Superior temporal gyrus (tissue), 1 donor: ENCODE results near the gene EFL1.

Experiments used
- DNase-seq: peaks from one replicate; pipeline ENCODE4 v3.0.0-alpha.2; 2016; ENCODE audit errors: extremely low spot score

The EFL1 gene

DNA sequence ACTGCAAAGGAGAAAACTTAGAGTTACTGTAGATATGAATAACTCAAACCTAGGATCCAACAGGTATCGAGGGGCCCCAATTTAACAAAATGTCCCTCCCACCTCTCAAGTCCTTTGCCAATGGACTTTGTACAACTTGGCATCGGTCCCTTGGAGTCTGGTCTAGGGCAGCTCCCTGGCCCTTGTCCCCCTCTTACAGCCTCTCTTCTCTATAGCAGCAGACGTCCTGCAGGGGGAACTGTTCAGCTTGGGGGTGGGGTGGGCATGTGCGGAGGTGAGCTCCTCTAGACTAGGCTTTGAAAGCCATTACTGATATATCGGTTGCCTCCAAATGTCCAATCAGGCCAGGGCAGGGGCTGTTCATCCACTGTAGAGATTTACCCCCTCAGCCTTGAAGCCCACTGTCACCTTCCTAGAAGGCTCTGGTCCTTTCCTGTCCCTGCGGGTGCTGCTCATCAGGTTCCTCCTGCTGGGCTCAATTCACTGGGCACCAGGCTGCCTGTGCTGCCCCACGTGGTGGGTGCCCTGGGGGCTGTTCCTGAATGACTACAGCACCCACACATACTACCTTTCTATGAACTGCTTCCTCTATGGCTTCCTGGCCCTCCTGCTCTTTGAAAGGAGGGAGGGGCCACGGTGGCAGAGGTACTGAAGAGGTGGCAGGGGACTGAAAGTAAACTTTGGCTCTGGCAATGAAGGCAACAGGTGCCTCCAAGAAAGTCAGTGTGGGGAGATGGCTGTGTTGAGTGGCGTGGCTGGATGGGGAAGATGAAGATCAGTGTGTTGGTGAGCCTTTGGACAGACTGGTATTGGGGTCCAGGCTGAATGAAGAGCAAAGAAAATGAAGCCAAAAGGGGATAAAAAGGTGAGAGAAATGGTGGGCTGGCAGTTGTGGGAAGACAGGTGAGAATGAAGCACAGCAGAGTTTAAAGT lies 137.9 kb downstream of the EFL1 start:
- no peak for DNase-seq

DNA sequence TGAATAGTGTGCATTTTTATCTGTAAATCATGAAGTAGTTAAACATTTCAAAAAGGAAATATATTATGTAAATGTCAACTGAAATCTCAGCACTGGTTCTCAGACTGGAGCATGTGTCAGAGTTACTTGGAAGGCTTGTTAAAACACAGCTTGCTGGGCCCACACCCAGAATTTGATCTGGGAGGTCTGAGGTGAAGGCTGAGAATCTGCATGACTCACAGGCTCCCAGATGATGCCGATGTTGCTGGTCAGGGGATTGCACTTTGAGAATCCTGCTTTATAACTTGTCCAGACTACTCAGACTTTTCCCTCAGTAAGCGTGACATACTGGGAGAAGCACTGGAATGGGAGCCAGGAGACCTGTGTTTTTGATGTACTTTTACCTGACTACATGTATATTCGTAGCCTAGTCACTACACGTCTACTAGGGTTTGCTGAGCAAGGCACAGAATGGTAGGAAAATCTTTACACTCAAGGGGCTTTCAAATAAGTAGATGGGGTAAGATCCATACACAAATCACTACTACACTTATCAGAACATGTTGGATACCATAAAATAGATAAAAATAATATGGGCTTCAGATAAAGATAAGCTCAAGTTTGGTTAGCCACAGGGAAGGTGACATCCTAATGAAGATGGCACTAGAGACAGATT lies 139.7 kb downstream of the EFL1 start:
- no peak for DNase-seq

GRCh38 chr15:82118040-82118439 lies 144.5 kb downstream of the EFL1 start:
- no peak for DNase-seq

GRCh38 chr15:82117296-82117695 lies 145.2 kb downstream of the EFL1 start:
- DNase-seq: no peak

DNA sequence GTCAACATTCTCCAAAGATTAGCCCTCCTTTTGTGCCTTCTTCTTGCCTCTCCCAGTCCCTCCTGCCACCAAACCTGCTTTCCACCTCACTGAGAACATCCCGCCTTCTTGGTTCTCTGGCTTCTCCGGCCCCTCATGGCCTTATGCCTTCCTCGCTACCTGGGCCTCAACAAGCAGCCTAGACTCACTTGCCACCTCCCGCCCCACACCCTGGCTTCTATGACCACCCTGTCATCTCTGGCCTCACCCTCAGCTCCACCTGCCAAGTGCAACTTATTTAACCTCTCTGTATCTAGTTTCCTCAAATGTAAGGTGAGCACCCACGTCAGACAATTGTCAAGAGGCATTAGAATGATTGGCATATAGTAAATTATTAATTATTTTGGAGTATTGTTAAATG lies 147.9 kb downstream of the EFL1 start:
- no peak for DNase-seq

DNA sequence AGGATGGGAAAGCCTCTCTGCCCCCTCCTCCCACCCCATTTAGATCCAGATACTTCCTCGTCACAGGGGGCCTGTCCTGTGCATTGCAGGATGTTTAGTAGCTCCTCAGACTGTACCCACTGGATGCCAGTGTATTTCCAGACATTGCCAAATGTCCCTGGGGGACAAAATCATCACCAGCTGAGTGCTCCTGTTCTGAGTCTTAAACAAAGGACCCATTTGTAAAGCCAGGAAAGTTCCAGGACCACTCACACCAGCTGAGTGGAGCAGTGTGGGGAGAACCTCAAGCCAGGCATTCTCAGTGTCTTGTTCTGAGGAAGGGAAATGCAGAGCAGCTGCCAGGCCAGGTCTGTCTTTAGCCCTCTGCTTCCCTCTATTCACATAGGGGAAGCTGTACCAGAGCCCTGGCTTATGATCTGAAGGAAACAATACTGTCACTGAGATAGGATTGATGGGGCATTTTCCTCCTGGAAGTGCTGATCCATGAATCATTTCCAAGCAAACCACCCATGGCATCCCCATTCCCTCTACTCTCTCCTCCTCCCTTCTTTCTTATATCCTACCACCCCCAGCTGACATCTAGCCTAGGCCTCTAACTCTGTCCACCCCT lies 149.3 kb downstream of the EFL1 start:
- DNase-seq: no peak

DNA sequence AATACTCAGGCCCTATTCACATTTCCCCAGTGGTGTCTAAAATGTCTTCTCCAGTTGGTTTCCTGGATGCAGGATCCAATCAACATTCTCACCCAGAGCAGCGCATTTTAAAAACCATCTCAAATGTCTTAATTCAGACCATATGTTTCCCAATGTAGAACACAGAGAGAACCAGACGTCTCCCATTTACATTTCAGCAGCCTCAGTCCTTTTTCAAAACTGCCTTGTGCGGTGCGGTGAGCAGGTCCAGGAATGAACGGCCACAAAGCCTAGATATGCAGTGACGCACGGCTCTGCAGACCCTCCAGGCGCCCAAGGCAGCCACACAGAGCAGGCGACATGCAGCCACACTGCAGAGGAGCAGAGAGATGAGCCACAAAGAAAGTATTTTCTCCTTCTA lies 150.6 kb downstream of the EFL1 start:
- no peak for DNase-seq

- no peak for DNase-seq
These were observed 152.4 kb downstream of the EFL1 start for GRCh38 chr15:82110144-82110543.

- DNase-seq: no peak
These were observed 153.9 kb downstream of the EFL1 start for GRCh38 chr15:82108489-82109078.

DNA sequence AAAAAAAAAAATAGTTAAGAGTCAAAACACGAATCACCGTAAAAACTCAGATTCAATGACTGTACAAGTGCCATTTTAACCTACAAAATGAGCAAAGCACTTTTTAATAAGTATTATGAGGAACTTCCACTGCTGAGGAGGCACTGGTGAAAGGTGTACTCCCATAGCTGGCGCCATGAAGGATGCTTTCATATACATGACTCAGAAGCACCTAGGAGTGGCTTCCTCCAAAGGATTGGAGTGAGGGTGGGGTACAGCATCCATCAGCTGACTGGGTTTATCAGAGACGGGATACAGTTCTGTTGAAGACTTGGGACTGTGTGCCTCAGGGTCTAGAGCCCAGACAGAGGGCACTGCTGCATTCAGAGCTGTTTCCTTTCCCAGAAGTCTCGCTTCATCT lies 155.9 kb downstream of the EFL1 start:
- DNase-seq: no peak

DNA sequence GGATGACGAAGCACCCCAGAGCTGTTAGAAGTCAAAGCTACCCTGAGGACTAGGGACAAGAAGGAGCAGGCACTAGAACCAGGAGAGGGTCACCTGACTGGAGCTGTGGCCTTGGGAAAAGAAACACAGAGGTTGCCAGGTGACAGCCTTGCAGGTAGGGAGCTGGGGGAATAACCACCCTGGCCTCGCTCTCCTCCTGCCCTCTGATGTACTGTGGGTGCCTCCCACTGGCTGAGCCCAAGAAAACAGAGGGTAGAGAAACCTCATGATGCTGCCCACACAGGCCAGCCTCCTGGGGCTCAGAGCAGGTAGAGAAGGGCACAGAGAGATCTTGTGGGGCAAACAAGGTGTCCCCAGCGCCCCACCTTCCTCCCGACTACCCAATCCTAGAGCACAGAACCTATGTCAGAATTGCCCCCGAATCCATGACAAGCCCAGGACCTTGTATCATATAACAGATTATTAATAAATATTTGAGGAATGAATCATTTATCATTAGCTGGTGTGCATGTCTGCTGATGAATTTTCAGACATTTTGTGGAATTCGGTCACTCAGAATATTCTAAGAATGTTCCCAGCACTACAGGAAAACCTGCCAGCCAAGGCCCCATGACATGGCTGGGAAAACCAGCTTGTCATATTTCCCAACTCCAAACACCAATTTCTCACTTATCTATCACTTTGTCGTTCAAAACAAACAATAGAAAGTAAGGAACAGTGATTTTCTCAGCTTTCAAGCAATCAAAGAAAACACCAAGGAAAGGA lies 156.9 kb downstream of the EFL1 start:
- DNase-seq: no peak

DNA sequence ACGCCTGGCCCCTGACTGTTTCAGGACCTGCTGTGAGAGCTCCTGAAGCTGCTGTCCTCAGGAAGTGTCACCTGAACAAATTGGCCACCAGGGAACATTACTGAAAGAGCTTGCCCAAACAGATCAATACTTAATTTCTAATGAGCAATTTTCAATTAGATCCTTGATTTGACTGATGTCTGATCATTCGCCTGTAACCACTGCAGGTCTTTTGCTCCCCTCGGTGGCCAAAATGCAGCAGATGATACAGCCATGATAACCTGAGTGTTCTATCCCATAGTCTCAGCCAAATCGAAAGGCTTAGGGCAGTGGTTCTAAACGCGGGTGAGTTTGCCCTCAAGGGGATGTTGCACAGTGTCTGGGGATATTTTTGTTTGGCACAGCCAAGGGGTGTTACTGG lies 159.1 kb downstream of the EFL1 start:
- no peak for DNase-seq

GRCh38 chr15:82100111-82100929 lies 162.2 kb downstream of the EFL1 start:
- no peak for DNase-seq

DNA sequence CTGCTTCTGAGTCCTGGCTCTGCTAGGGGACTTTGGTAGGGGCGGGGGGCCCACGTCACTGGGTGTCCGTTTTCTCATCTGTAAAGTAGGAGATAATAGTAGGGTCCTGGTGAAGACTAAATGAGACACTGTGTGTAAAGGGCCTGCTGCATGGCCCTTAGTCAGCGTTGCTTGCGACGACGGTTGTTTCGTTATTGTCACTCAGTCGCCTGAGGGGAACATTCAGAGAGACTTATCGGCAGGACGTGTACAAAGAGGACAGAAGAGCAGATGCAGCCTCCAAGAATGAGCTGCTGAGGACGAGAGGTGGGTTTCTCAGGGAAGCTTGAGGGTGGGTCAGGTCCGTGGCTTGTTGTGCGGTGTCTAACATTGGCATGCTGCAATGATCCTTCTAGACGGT lies 163.9 kb downstream of the EFL1 start:
- DNase-seq: no peak

- no peak for DNase-seq
These were observed 166.7 kb downstream of the EFL1 start for GRCh38 chr15:82095803-82096202.

DNA sequence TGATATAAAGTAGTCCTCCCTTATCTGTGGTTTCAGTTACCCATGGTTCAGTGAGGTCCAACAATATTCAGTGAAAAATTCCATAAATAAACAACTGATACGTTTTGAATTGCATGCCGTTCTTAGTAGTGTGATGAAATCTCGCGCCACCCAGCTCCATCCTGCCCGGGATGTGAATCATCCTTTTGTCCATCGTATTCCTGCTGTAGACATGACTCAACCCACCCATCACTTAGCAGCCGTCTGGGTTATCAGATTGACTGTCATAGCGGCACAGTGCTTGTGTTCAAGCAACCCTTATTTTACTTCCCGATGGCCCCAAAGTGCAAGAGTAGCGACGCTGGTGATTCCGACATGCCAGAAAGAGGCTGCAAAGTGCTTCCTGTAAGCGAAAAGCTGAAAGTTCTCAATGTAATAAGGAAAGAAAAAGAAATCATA lies 168.7 kb downstream of the EFL1 start:
- DNase-seq: no peak

- no peak for DNase-seq
These were observed 169.2 kb downstream of the EFL1 start for GRCh38 chr15:82093325-82093724.

GRCh38 chr15:82091636-82092140 lies 170.8 kb downstream of the EFL1 start:
- DNase-seq: no peak

GRCh38 chr15:82086243-82086995 lies 176.1 kb downstream of the EFL1 start:
- DNase-seq: no peak
